A673 (cell line): ENCODE results near the gene HK1.

ENCODE experiments used
- EZH2 ChIP-seq: fragments of 200-600 bp; sonication (generic); IDR thresholded peaks from 2 replicates; pipeline ENCODE4 v1.6.1; 2017; ENCODE audit warnings: borderline replicate concordance, low read depth, mild to moderate bottlenecking, mixed read lengths, antibody characterized with exemption, low read length; ENCODE audit not compliant: poor library complexity, severe bottlenecking
- TF ChIP-seq, protein P1 (sequence below): fragments of 300-800, 200-600 bp; sonication (generic); conservative IDR thresholded peaks from 2 replicates; pipeline ENCODE4 v1.5.1; 2017; ENCODE audit warnings: low read depth, mild to moderate bottlenecking, antibody characterized with exemption, low read length, moderate library complexity, mixed read lengths

DNA sequence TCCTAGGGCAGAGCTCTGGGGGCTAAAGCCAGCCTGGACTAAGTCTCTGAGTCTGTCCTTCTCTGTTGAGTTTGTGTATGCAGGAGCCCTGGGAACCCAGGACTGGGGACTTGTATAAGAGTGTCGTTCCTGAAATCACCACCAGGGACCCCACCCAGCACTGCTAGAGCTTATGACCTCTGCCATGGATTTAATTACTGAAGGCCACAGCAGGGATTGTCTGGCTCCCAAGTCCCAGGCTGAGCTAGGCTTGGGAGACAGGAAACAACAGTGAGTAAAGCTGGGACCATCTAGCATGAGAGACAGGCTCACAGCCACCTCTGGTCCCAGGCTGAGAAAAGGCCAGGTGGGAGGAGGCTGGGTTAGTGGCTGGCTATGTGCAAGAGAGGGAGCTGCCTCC lies 171.5 kb downstream of the HK1 start:
- TF ChIP-seq, protein P1, sequence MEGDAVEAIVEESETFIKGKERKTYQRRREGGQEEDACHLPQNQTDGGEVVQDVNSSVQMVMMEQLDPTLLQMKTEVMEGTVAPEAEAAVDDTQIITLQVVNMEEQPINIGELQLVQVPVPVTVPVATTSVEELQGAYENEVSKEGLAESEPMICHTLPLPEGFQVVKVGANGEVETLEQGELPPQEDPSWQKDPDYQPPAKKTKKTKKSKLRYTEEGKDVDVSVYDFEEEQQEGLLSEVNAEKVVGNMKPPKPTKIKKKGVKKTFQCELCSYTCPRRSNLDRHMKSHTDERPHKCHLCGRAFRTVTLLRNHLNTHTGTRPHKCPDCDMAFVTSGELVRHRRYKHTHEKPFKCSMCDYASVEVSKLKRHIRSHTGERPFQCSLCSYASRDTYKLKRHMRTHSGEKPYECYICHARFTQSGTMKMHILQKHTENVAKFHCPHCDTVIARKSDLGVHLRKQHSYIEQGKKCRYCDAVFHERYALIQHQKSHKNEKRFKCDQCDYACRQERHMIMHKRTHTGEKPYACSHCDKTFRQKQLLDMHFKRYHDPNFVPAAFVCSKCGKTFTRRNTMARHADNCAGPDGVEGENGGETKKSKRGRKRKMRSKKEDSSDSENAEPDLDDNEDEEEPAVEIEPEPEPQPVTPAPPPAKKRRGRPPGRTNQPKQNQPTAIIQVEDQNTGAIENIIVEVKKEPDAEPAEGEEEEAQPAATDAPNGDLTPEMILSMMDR: peak; percentile 63
- TF ChIP-seq EZH2: no peak
